ENCODE measurements around the gene NKX6-1.

DNA sequence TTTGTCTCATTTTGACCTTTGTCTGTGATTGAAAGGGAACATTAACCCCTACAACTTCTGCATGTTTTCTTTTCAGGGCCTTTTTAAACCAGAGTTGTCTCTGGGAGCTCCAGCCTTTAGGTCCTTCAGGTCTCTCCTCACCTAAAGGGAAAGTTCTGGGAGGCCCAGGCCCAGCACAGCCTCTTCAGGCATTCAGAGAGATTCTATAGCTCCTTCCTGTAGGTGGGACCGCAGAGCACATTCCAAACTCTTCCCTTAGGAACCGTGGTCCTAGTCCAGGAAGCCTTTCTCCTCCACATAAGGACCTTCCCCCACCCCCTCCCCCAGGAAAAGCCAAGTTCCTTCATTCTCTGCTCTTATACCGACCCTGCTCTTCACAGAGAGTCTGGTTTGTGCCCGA lies 14.9 kb downstream of the NKX6-1 start:
- TF ChIP-seq, protein P1, sequence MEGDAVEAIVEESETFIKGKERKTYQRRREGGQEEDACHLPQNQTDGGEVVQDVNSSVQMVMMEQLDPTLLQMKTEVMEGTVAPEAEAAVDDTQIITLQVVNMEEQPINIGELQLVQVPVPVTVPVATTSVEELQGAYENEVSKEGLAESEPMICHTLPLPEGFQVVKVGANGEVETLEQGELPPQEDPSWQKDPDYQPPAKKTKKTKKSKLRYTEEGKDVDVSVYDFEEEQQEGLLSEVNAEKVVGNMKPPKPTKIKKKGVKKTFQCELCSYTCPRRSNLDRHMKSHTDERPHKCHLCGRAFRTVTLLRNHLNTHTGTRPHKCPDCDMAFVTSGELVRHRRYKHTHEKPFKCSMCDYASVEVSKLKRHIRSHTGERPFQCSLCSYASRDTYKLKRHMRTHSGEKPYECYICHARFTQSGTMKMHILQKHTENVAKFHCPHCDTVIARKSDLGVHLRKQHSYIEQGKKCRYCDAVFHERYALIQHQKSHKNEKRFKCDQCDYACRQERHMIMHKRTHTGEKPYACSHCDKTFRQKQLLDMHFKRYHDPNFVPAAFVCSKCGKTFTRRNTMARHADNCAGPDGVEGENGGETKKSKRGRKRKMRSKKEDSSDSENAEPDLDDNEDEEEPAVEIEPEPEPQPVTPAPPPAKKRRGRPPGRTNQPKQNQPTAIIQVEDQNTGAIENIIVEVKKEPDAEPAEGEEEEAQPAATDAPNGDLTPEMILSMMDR (IDR thresholded peaks at IDR 0.05): no peak
- TF ChIP-seq POLR2A (IDR thresholded peaks at IDR 0.05): no peak
